ENCODE measurements around the gene IL1R2.

GRCh38 chr2:102012061-102012614 is 20.4 kb downstream of the IL1R2 start:
- no peak for TF ChIP-seq TAF1 (IDR thresholded peaks at IDR 0.05; ENCODE audit: control insufficient read depth, extremely low read depth, insufficient read depth, low read length, severe bottlenecking)
- no peak for TF ChIP-seq U2AF2 (optimal IDR thresholded peaks at IDR 0.05; ENCODE audit: low read depth, low read length)
- TF ChIP-seq RFX1 (IDR thresholded peaks at IDR 0.05) = no peak

Measured in K562 (cell line).